Hematopoietic multipotent progenitor cell treated with erythropoietin and hydrocortisone succinate and interleukin-3 and kit ligand, for 15 days (in vitro differentiated cells): ENCODE measurements around the gene ATE1.
"Not testable (repeated sequence)": the region's sequence is repeated elsewhere in the genome, so short reads cannot be mapped to it uniquely, and the experiment has no call there.

Source experiments
- DNase-seq: peaks from one replicate; pipeline ENCODE4 v3.0.0-alpha.2; 2015; ENCODE audit warnings: low spot score

ATE1 gene

DNA sequence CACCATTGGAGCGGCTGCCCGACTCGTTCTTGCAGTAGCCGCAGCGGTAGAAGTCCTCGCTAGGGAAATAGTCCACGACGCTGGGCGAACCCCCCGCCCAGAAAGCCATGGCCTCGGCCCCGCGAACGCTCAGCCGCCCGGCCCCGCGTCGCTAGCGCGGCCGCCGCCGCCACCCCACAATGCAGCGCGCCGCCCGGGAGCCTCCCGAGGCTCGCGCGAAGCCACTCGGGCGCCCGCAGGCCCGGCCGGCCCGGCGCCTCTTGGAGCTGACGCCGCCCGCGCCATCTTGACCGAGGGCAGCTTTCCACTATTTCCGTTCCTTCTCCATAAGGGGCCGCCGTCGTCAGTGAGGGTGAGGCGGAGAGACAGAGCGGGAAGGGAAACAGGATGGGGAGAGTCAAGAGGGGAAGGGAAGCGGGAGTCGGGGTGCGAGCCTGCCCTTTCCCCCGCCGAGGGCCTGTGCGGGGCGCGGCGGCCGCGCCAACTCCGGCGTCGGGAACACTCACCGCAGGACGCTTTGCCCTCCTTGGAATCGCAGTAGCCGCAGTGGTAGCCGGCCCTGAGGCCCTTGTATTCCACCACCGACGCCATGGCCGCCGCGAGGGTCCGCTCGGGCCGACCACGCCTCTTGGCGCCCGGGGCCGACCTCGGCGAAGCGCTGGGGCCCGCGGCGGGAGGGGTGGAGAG is at the start of gene ATE1:
Gene ATE1 (minus strand): TSS at position 191 of the 687 bp plus-strand sequence. CDS start 82 bp downstream, at position 109.
- DNase-seq, result peak; percentile 83

DNA sequence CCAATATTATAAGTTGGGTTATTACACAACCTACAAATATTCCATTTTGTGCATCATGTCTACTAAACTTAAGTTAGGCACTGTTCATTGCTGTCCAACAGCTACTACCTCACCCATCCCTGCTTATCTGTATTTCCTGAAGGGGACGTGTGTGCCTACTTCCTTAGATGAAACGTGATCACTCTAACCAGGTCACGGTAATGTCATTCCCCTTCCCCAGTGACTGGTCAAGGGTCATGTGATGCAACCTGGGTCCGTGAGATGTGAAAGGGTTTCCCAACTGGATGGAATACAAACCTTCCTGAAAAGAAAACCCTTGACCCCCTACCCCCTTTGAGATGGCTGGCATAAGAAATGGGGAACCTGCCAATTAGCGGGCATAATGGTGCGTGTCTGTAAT is 48.8 kb upstream of the ATE1 start:
- no peak for DNase-seq

DNA sequence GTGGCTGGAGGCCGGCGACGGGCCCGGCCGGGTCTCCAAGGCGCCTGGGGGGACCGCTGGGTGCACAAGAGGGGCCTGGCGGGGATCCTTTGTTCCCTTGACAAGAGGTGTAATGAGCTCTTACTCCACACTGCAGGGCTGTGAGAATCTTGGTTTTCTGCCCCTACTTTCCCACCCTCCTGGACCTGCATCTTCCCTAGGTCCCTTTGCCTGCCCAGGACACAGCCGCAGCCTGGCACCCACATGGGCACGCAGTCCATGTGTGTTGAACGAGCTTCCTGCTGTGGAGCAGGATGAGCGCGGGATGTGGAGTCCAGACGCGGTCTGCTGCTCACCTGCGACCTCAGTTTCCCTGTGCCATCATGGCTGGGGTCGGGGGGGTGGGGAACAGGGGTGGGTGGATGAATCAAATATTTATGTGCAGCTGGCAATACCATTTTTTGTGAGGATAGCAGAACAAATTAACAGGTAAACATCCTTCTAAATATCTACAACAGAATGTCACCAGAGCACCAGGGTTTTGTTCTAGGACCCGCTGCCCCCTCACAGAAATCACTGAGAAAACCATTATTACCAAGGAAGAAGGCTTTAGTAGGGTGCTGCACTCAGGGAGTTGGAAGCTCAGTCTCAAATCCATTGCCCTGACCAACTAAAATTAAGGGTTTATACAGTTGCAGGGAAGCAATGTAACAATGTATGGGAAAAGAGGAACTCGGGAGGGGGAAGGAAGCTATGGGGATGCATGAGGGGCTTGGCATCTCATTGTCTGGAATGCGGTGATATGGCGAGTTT is 47.7 kb upstream of the ATE1 start:
- no peak for DNase-seq

DNA sequence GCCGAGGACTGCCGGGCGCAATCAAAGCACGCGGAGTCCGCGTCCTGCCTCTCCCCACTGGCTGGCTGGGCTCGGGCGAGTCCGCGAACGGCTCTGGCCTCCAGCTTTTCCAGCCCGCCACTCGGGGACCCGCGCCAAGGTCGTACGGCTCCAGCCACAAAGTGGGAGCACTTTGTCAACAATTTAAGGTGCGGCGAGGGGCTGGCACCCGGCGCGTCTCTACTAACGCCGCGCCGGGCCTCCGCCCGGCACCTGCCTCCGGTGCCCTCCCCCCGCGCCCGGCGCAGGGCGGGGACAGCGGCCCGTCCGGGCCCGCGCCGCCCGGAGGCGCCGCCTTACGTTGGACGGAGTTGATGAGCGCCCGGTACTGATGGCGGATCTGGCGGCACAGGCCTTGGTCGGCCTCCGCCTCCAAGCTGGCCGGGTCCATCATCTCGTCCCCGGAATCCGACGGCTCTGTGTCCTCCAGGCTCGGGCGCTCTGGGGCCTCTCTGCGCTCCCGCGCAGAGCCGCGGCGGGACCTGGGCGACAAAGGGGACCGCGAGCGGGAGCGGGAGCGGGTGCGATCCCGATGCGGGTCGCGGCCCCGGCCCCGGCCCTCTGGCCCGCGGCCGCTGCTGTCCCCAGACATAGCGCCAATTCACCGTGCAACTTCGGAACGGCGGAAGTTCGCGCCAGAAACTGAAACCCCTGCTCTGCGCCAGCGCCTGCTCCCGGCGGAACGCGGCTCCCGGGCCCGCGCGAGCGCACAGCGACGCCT is 46.9 kb upstream of the ATE1 start, which contains the start of gene NSMCE4A:
Gene NSMCE4A (minus strand): TSS at position 683 of the 760 bp plus-strand sequence. CDS start 52 bp downstream, at position 631.
- peak; percentile 56 for DNase-seq

DNA sequence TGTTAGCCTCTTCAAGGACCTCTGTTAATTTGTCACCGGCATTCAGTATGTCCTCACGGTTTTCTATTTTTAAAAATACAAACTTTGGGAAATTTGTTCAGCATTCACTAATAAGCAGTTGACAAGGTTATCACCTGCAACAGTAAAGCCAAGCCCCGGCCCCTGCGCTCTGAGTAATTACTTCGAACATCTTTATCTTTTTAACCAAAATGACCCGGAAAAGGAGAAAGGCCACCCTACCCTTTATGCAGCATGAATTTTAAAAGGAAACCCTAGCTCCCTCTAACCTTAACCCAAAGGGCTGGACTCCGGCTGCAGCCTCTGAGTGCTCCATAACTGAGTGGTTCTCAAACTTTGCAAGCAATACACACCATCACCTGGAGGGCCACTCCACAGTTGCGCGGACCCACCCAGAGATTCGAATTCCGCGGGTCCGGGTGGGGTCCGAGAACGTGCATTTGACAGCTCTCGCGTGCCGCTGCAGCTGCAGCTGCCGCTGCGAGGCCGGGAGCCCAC is 46.2 kb upstream of the ATE1 start:
- DNase-seq, result no peak

DNA sequence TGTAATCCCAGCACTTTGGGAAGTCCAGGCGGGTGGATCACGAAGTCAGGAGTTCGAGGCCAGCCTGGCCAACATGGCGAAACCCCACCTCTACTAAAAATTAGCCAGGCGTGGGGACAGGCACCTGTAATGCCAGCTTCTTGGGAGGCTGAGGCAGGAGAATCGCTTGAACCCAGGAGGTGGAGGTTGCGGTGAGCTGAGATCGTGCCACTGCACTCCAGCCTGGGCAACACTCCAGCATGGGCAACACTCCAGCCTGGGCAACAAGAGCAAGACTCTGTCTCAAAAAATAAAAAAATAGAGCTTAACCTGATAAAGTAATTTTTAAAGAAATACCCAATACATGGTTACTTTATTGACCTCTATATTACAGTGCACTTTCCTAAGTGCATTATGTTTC is 41.3 kb upstream of the ATE1 start:
- not testable (repeated sequence) for DNase-seq

DNA sequence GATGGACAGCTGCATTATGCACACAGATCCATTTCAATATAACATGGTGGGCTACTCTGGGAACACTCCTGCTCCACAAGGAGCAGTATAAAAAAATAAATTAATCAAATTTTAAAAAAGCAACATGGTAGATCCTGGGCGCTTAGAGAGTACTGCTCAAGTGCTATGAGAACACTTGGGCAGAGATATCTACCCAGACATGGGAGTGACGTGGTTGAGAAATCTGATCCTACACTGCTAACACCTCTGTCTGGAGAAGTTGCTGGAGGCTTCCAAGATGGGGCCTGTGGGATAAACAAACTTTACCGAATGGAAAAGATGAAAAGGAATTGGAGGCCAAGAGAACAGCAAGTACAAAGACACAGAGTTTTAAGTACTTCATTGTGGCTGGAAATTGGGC is 38.2 kb upstream of the ATE1 start:
- DNase-seq, result no peak

DNA sequence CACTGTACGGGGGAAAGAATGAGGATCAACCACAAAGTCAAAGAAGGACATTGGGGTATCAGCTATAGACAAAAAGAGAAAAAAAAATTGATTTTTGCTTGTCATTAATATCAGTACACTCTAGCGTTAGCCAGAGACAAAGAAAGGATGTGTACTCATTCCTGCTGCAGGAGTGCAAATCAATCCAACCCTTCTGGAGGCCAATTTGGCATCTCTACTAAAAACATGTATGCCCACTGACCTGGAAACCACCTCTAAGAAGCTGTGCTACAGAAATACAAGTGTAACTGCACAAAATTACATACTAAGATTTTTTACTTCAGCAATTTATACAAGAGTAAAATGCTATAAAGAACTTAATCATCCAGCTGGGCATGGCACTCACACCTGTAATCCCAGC is 33.6 kb upstream of the ATE1 start:
- no peak for DNase-seq

DNA sequence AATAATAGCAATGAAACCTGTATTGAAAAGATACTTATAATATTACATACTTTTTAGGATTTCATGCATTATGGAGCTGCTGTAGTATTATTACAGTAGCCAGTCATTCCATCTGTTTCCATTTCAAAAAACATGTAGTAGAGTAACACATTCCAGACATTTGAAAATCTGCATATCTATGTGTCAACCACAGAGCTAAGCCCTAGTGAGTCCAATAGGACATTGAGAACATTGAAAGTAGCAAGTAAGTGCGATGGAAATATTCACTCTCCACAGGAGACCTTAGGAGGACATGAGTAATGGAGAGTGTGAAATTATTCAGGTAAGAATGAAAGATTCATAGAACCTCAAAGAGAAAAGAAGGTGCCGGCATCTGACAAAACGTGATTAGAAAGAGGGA is 31.8 kb upstream of the ATE1 start:
- DNase-seq, result no peak

DNA sequence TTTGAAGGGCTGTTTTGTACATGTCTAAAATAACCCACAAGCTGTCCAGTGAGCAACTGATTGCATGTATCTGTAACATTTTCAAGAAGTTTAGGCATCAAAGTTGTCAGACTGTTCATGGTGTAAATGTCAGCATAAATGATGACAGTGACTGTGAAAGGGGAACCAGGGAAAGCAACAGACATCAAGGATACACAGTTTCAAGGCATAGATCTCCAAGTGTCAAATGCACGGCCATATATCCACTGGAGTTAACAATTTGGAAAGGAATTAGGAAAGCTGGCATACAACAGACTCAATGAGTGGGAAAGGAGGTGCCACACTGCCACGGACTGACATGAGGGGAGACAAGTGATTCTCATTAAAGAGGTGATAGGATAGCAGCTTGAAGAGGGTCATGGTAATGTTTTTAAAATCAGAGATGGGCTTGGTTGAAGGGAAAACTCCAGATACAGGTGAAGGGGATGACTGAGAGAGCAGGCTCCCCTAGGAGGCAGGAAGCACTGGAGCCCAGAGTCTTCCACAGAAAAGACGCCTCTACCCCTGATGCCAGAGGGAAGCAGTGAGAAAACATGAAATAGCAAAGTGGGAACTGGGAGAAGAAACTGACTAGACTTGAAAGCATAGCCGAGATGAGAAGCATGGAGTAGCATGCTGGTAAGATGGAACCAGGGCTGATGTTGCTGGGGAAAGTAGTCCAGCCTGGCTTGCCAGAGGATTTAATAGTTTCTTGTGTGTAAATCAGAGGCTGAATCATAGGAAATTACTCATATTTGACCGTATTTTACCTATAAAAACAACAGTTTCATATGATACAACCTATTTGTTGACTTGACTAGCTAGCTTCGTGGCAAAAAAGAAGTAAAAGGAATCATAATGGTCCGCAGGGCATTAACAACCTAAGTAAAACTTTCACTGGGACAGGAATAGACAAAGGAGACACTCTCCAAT is 28.6 kb upstream of the ATE1 start:
- no peak for DNase-seq

DNA sequence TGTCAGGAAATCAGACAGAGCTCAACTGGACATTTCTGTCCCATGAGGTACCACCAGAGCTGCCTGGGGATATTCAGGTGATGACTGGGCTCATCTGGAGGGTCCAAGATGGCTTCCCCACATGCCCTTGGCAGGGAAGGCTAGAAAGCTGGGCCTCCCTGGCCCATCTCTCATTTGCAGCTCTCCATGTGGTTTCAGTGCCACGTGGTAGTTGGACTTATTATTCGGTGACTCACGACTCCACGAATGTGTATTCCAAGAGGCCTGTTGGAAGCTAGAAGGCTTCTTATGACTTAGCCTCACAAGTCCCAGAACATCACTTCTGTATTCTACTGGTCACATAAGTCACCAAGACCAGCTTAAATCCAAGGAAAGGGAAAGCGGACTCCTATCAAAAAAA is 24.4 kb upstream of the ATE1 start:
- DNase-seq, result no peak

DNA sequence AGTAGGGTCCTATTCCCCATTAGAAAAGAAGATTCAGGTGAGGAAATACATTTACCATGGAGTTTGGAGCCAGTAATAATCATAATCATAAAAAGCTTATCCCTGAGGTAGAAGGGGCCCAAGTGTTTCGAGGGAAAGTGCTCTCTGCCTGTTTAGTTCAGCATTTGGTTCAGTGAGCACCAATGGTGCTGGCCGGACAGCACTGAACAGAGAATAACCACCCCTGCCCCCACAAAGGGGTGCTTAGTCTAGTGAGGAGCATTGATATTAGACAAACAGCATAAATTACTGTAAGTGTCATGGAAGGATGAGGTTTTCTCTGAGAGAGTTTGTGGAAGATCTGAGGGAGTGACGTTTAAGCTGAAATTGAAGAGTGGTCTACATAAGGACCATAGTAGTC is 21.6 kb upstream of the ATE1 start:
- no peak for DNase-seq

DNA sequence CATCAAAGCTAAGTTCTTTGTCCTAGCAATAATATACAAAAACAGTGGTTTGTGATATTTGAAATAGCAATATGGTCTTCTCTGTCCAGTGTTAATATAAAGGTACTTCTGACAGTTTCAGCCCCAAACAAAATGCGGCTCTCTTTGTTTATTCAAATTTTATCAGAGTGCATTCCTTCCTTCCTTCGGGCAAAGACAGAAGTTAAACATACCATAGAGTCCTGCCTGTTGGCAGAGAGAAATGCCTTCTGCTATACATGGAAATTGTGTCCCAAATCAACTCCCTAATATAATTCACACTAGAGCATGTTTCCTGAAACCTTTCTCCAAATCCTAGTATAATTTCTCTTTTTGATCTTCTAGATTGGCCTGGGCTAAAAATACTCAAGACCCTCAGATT is 21.2 kb upstream of the ATE1 start:
- DNase-seq, result no peak

DNA sequence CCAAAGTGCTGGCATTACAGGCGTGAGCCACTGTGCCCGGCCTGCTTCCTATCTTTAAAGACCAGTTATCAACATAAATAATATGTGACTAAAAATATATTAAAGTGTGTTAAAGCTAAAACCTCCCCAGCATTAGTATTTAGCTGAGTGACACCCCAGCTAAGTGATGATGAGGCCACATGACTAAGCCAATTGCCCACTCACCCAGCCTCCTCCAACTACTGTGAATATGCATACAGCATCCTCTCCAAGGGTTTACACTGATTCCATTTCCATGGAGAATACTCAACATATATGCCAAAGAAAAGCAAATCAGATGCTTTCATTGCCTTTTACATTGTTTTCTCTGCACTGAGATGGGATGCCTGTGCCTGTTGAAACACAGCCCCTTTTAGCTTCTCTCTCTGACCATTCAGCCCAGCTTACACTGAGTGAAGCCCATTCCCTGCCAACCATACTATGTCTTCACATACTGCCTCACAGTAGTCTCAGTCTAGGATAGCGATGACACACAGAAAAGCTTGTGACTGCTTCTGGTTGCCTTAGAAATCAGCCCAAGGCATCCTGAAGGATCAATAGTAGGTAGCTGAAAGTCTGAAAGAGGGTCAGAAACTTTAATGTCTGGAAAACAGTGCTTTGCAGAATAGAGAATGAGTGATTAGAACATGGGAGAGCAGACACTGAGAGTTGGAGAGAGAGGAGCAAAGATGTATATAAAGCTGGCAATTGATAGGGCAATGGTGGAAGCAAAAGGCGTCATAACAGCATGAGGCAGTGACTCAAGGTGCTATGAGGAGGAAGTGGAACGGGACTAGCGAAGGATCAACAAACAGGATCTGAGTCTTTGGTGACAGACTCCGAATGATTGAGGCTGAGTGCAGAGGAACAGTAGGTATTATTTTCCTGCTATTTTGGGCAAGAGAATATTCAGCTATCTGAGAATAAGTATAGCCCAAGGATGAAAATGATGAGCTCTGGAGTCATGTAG is 19.8 kb upstream of the ATE1 start:
- no peak for DNase-seq

DNA sequence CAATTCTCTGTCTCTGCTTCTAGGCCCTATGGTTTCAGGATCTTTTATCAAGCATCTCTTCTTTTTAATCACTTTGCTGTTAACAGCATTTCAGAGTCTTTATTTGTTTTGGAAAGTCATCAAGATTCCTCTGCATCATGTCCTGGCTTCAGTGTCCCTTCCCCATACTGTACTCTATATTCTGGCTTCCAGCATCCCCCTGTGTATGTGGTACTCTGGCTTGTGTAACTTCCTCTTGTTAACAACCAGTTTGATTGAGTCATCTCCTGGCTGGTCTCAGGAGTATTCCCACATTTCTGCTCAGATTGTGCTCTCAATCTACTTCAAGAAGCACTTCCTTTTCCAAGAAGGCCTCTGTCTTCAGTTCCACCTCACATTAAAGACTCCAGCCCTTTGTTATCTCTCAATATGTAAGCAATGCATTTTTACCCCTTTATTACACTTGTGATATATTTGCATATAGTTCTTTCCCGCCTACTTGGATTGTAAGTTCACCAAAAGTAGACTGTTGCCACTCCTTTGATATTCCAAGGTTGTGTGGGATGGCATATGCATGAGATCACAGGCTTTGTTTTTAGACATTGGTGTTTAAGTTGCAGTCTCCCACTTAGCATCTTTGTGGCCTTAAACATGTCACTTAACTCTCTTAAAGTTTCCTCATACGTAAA is 15.1 kb upstream of the ATE1 start:
- DNase-seq, result no peak

DNA sequence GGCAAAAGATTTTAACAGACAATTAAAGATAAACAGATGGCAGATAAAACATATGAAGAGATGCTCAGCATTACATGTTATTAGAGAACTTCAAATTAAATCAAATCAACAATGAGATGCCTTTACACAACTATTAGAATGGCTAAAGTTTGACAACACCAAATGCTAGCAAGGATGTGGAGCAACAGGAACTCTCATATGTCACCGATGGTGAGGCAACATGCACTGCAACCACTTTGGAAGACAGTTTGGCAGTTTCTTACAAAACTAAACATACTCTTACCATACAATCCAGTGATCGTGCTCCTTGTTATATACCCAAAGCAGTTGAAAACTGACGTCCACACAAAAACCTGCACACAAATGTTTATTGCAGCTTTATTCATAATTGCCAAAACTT is 13.7 kb upstream of the ATE1 start:
- DNase-seq, result no peak

DNA sequence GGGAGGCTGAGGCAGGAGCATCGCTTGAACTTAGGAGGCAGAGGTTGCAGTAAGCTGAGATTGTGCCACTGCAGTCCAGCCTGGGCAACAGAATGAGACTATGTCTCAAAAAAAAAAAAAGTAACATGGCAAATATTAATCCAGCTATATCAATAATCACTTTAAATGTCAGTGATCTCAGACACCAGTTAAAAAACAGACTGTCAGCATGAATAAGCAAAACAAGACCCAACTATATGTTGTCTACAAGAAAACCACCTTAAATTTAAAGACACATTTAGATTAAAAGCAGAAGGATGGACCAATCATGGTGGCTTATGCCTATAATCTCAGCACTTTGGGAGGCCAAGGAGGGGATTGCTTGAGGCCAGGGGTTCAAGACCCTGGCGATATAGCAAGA is 8.5 kb upstream of the ATE1 start:
- no peak for DNase-seq

DNA sequence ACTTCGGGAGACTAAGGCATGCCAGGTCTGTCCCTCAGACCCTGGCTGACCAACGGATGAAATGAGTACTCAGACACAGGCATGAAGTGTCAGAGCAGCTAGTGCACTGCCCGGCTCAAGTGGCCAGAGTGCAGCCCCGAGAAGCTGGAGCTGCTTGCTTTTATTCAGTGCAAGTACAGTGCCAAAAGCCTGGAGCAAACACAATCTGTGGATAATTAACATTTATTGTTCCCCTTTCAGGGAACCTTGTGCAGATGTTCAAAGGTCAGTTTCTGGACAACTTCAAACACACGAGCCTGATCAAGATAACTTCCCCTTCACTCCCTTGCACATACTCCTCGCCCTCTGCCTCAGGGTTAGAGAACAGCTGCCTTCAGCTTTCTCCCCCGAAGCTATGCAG is 7.9 kb upstream of the ATE1 start:
- no peak for DNase-seq

DNA sequence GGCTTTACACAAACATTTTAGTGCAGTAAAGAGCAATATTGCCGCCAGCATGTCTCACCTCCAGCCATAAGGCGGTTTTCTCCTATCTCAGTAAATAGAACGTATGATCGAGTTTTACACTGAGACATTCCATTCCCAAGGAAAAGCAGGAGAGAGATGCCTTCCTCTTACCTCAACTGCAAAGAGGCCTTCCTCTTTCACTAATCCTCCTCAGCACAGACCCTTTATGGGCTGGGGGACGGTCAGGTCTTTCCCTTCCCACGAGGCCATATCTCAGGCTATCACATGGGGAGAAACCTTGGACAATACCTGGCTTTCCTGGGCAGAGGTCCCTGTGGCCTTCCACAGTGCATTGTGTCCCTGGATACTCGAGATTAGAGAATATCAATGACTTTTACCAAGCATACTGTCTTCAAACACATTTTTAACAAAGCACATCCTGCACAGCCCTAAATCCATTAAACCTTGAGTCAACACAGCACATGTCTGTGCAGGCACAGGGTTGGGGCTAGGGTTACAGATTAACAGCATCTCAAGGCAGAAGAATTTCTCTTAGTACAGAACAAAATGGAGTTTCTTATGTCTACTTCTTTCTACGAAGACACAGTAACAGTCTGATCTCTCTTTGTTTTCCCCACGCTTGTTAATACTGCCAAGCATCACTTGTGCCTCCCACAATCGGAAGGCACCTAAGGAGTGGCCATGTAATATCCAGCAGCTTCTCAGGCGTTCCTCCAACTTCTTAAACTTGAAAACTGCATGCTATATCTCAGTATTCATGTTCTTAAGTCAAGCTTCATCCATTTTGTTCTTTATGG is 2.6 kb upstream of the ATE1 start:
- not testable (repeated sequence) for DNase-seq
